Testis (tissue), 2 donors: Measurements from ENCODE around the gene PMVK.

Experiments used
- CTCF ChIP-seq, 3 experiments: fragments of 450-650 bp in 2 of 3; fragments of 200-600 bp in 1 of 3; sonication (generic) in 1 of 3; IDR thresholded peaks; one replicate each; pipeline ENCODE4 v1.5.1; 2016 to 2019; ENCODE audit warnings: antibody characterized with exemption in 3 of 3, mild to moderate bottlenecking in 2 of 3, moderate library complexity in 1 of 3
- POLR2A ChIP-seq: fragments of 450-650 bp; IDR thresholded peaks from one replicate; pipeline ENCODE4 v1.6.1; 2017; ENCODE audit warnings: antibody characterized with exemption, mild to moderate bottlenecking, moderate library complexity

- TF ChIP-seq CTCF (IDR thresholded peaks at IDR 0.05), result no peak
- peak; percentile 9 for TF ChIP-seq POLR2A
Measured at GRCh38 chr1:154974102-154974807, 37.7 kb upstream of the PMVK start, which contains the start of gene CKS1B.
